ENCODE data around the gene FN1.

The FN1 gene

GRCh38 chr2:215407590-215408264 lies 28.1 kb downstream of the FN1 start:
- no peaks in the 10 kb centered on the region for H3K27me3 ChIP-seq (ENCODE audit: control insufficient read depth in 1 of 2, insufficient read depth in 1 of 2, low read length in 2 of 2)
- H3K4ac ChIP-seq (ENCODE audit: low read depth in 1 of 2, low read length in 2 of 2): peak overlapping the region in 1 of 2 experiments; percentile 30
- no peak overlapping the region for H2BK15ac ChIP-seq (ENCODE audit: low read depth, poor library complexity, severe bottlenecking)
- no peak overlapping the region for H3K4me3 ChIP-seq (ENCODE audit: insufficient read depth in 1 of 2, low read depth in 1 of 2, low read length in 2 of 2)
- H3K4me1 ChIP-seq (ENCODE audit: control insufficient read depth, insufficient read depth, low read depth, low read length): peaks cover 19% of the 10 kb centered on the region
- no peak overlapping the region for H3K14ac ChIP-seq (ENCODE audit: low read length in 2 of 2)
- H3K18ac ChIP-seq (ENCODE audit: low read depth in 1 of 2, low read length in 2 of 2): no peak overlapping the region
- peak overlapping the region; percentile 70 for H3K9ac ChIP-seq (ENCODE audit: low read length)
- WGBS: 98% methylated on average over 5 of the region's 10 CpGs
- H2BK5ac ChIP-seq (ENCODE audit: low read depth, low read length, poor library complexity, severe bottlenecking): no peak overlapping the region
- no peak overlapping the region for H2AK5ac ChIP-seq (ENCODE audit: low read length, severe bottlenecking)
- H3K79me1 ChIP-seq (replicated peaks; ENCODE audit: low read length, poor library complexity, severe bottlenecking): peaks cover 2% of the 10 kb centered on the region
- peak overlapping the region in 1 of 2 experiments; percentile 5 for H3K23ac ChIP-seq (ENCODE audit: low read length in 2 of 2)
- H2AFZ ChIP-seq (ENCODE audit: low read depth, low read length): no peak overlapping the region
- peak overlapping the region; percentile 52 for H3K27ac ChIP-seq (ENCODE audit: low read length, poor library complexity, severe bottlenecking)
- H3K9me3 ChIP-seq (ENCODE audit: control insufficient read depth, low read length): no peaks in the 10 kb centered on the region
- no peak for DNase-seq
- no peak overlapping the region for H4K91ac ChIP-seq (ENCODE audit: low read length)
- no peak overlapping the region for H3K4me2 ChIP-seq (ENCODE audit: low read length, poor library complexity, severe bottlenecking)
- H4K8ac ChIP-seq (ENCODE audit: low read length): no peak overlapping the region
- no peak overlapping the region for H2BK12ac ChIP-seq (ENCODE audit: low read length in 2 of 2)
- H3K36me3 ChIP-seq (ENCODE audit: control insufficient read depth in 1 of 2, insufficient read depth in 2 of 2, low read depth in 1 of 2, low read length in 2 of 2): peaks cover 37 to 98% of the 10 kb centered on the region in 2 experiments
- H2BK120ac ChIP-seq (ENCODE audit: low read depth, low read length): no peak overlapping the region

DNA sequence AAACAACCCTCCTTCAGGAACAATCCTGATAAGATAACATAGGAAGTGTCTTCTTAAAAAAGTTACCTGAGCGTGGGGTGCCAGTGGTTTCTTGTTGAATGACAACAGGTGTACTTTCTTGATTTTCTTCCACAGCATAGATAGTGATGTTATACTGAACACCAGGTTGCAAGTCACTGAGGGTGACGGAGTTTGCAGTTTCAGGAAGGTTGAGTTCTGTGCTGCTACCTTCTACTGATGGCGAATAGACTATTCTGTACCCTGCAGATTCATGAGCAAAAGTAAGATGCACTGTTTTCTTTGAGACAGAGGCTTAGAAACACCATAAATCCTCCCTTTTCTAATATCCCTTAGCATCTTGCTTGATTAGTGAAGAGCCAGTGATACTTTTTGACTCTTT lies 28.8 kb downstream of the FN1 start:
- Histone ChIP-seq H4K91ac (ENCODE audit: low read length) (no peak overlapping the region), H2BK5ac (ENCODE audit: low read depth, low read length, poor library complexity, severe bottlenecking) (no peak overlapping the region), H3K36me3 (ENCODE audit: control insufficient read depth in 1 of 2, insufficient read depth in 2 of 2, low read depth in 1 of 2, low read length in 2 of 2) (peaks cover 34 to 98% of the 10 kb centered on the region in 2 experiments), H3K23ac (ENCODE audit: low read length in 2 of 2) (no peak overlapping the region), H3K27me3 (ENCODE audit: control insufficient read depth in 1 of 2, insufficient read depth in 1 of 2, low read length in 2 of 2) (no peaks in the 10 kb centered on the region), H3K4me2 (ENCODE audit: low read length, poor library complexity, severe bottlenecking) (no peak overlapping the region), H2AK5ac (ENCODE audit: low read length, severe bottlenecking) (no peak overlapping the region), H3K4me3 (ENCODE audit: insufficient read depth in 1 of 2, low read depth in 1 of 2, low read length in 2 of 2) (no peak overlapping the region), H3K4ac (ENCODE audit: low read depth in 1 of 2, low read length in 2 of 2) (no peak overlapping the region), H3K14ac (ENCODE audit: low read length in 2 of 2) (no peak overlapping the region), H2BK12ac (ENCODE audit: low read length in 2 of 2) (no peak overlapping the region), H3K9me3 (ENCODE audit: control insufficient read depth, low read length) (no peaks in the 10 kb centered on the region), H3K9ac (ENCODE audit: low read length) (peak overlapping the region; percentile 70), H4K8ac (ENCODE audit: low read length) (no peak overlapping the region), H3K79me1 (replicated peaks; ENCODE audit: low read length, poor library complexity, severe bottlenecking) (peaks cover 2% of the 10 kb centered on the region), H2AFZ (ENCODE audit: low read depth, low read length) (no peak overlapping the region), H2BK15ac (ENCODE audit: low read depth, poor library complexity, severe bottlenecking) (no peak overlapping the region), H3K18ac (ENCODE audit: low read depth in 1 of 2, low read length in 2 of 2) (no peak overlapping the region), H3K27ac (ENCODE audit: low read length, poor library complexity, severe bottlenecking) (peak overlapping the region; percentile 52), H3K4me1 (ENCODE audit: control insufficient read depth, insufficient read depth, low read depth, low read length) (peaks cover 17% of the 10 kb centered on the region), H2BK120ac (ENCODE audit: low read depth, low read length) (no peak overlapping the region)
- no peak for DNase-seq
- 100% methylated on average over 3 of the region's 3 CpGs for WGBS

GRCh38 chr2:215405722-215406581 lies 29.9 kb downstream of the FN1 start:
- Histone ChIP-seq H2BK12ac (ENCODE audit: low read length in 2 of 2) (peak overlapping the region in 1 of 2 experiments; percentile 54), H4K8ac (ENCODE audit: low read length) (no peak overlapping the region), H3K9ac (ENCODE audit: low read length) (peak overlapping the region; percentile 70), H3K18ac (ENCODE audit: low read depth in 1 of 2, low read length in 2 of 2) (peak overlapping the region in 1 of 2 experiments; percentile 85), H3K4me3 (ENCODE audit: insufficient read depth in 1 of 2, low read depth in 1 of 2, low read length in 2 of 2) (no peak overlapping the region), H3K4me2 (ENCODE audit: low read length, poor library complexity, severe bottlenecking) (no peak overlapping the region), H2AFZ (ENCODE audit: low read depth, low read length) (no peak overlapping the region), H3K4ac (ENCODE audit: low read depth in 1 of 2, low read length in 2 of 2) (no peak overlapping the region), H3K9me3 (ENCODE audit: control insufficient read depth, low read length) (no peaks in the 10 kb centered on the region), H3K4me1 (ENCODE audit: control insufficient read depth, insufficient read depth, low read depth, low read length) (peaks cover 17% of the 10 kb centered on the region), H3K23ac (ENCODE audit: low read length in 2 of 2) (no peak overlapping the region), H2BK15ac (ENCODE audit: low read depth, poor library complexity, severe bottlenecking) (no peak overlapping the region), H4K91ac (ENCODE audit: low read length) (no peak overlapping the region), H3K27me3 (ENCODE audit: control insufficient read depth in 1 of 2, insufficient read depth in 1 of 2, low read length in 2 of 2) (no peaks in the 10 kb centered on the region), H3K14ac (ENCODE audit: low read length in 2 of 2) (peak overlapping the region in 1 of 2 experiments; percentile 82), H3K36me3 (ENCODE audit: control insufficient read depth in 1 of 2, insufficient read depth in 2 of 2, low read depth in 1 of 2, low read length in 2 of 2) (peaks cover 34 to 99% of the 10 kb centered on the region in 2 experiments), H2BK120ac (ENCODE audit: low read depth, low read length) (no peak overlapping the region), H3K27ac (ENCODE audit: low read length, poor library complexity, severe bottlenecking) (peak overlapping the region; percentile 31), H2AK5ac (ENCODE audit: low read length, severe bottlenecking) (no peak overlapping the region), H2BK5ac (ENCODE audit: low read depth, low read length, poor library complexity, severe bottlenecking) (peak overlapping the region; percentile 9), H3K79me1 (replicated peaks; ENCODE audit: low read length, poor library complexity, severe bottlenecking) (peaks cover 2% of the 10 kb centered on the region)
- 97% methylated on average over 9 of the region's 11 CpGs for WGBS
- DNase-seq: no peak

DNA sequence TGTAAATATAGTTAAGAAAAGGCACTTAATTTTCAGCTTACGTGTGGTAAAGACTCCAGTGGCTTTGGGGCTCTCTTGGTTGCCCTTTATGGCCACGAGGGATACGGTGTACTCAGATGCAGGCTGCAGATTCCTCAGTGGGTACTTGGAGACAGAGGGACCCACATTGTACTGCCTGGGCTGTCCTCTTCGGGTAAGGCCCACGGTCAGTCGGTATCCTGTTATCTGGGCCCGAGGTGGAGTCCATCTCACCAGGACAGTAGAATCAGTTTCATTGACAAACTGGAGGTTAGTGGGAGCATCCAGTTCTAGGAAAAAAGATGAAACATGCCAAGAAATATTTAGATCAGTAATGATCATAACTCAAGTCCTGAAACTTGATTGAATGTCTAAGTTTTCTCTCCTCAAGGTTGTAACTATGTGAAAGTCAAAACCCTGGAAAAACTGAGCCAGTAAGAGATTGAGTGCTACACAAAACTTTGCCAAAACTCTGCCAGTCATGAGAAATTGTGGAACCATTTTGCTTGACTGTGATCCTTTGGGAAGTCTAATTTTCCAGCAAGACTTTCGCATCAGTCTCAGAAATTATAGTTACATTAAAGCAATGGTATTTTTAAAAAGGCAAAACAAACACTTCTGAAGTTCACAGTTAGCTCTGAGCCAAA lies 31.4 kb downstream of the FN1 start:
- no peak overlapping the region for H2BK12ac ChIP-seq (ENCODE audit: low read length in 2 of 2)
- no peak overlapping the region for H3K4me2 ChIP-seq (ENCODE audit: low read length, poor library complexity, severe bottlenecking)
- H3K23ac ChIP-seq (ENCODE audit: low read length in 2 of 2): no peak overlapping the region
- no peak overlapping the region for H2BK120ac ChIP-seq (ENCODE audit: low read depth, low read length)
- peaks cover 2% of the 10 kb centered on the region for H3K79me1 ChIP-seq (replicated peaks; ENCODE audit: low read length, poor library complexity, severe bottlenecking)
- no peak overlapping the region for H2AFZ ChIP-seq (ENCODE audit: low read depth, low read length)
- H2BK15ac ChIP-seq (ENCODE audit: low read depth, poor library complexity, severe bottlenecking): no peak overlapping the region
- H3K14ac ChIP-seq (ENCODE audit: low read length in 2 of 2): no peak overlapping the region
- H3K4me3 ChIP-seq (ENCODE audit: insufficient read depth in 1 of 2, low read depth in 1 of 2, low read length in 2 of 2): peak overlapping the region in 1 of 2 experiments; percentile 17
- no peak overlapping the region for H4K8ac ChIP-seq (ENCODE audit: low read length)
- no peak overlapping the region for H2AK5ac ChIP-seq (ENCODE audit: low read length, severe bottlenecking)
- H3K27me3 ChIP-seq (ENCODE audit: control insufficient read depth in 1 of 2, insufficient read depth in 1 of 2, low read length in 2 of 2): no peaks in the 10 kb centered on the region
- DNase-seq: no peak
- no peak overlapping the region for H2BK5ac ChIP-seq (ENCODE audit: low read depth, low read length, poor library complexity, severe bottlenecking)
- peak overlapping the region in 1 of 2 experiments; percentile 55 for H3K18ac ChIP-seq (ENCODE audit: low read depth in 1 of 2, low read length in 2 of 2)
- no peaks in the 10 kb centered on the region for H3K9me3 ChIP-seq (ENCODE audit: control insufficient read depth, low read length)
- H3K27ac ChIP-seq (ENCODE audit: low read length, poor library complexity, severe bottlenecking): peak overlapping the region; percentile 30
- peak overlapping the region; percentile 70 for H3K9ac ChIP-seq (ENCODE audit: low read length)
- peaks cover 31 to 96% of the 10 kb centered on the region in 2 experiments for H3K36me3 ChIP-seq (ENCODE audit: control insufficient read depth in 1 of 2, insufficient read depth in 2 of 2, low read depth in 1 of 2, low read length in 2 of 2)
- H4K91ac ChIP-seq (ENCODE audit: low read length): no peak overlapping the region
- WGBS: 95% methylated on average over 7 of the region's 8 CpGs
- H3K4me1 ChIP-seq (ENCODE audit: control insufficient read depth, insufficient read depth, low read depth, low read length): peaks cover 13% of the 10 kb centered on the region
- H3K4ac ChIP-seq (ENCODE audit: low read depth in 1 of 2, low read length in 2 of 2): no peak overlapping the region
